ENCODE results near the gene SRRM2. TPM values are rescaled to one million over a fixed set of nuclear protein-coding genes. Genes with fewer than 3 reads are reported as not detected.

Gene SRRM2
- total and polyA plus RNA-seq, 9 of the 15 experiments (the other 6 are each of a cell fraction or from before 2014, with no cell fraction given), result 26.7 to 563 (median 81.1) TPM

DNA sequence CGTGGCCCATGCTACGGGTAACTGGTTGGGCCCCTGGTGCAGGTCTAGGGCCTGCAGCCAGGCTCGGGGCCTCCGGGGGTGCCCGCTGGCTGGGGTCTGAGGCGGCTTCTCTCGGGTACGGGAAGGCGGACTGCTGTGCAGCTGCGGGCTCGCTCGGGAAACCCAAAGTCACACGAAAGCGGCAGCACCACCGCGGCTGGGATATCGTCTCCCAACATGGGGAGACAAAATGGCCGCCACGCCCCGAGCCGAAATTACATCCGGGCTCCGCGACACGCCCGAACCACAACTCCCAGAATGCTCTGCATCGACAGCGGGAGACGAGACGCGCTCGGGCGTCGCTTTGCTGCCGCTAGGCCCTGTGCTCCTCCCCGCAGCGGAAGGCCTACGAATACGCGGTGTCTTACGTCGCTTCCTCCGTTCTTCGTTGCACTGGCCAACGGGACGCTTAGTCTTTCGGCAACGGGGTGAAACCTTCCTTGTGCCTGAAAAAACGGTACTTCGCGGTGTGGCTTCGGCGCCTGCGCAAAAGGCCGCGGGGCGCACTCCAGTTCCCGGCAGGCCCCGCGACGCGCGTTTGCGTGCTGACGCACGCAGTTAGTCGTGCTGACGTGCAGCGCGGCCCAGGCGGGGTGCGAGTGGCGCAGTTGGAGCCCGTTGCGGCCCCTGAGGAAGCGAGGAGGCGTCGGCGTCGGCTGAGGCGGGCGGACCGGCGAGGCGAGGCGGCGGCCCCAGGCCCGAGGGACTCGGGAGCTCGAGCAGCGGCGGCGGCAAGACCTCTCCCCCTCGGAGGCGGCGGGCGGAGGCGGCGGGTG is at the start of gene SRRM2 (continued):
- TF ChIP-seq, protein P1, sequence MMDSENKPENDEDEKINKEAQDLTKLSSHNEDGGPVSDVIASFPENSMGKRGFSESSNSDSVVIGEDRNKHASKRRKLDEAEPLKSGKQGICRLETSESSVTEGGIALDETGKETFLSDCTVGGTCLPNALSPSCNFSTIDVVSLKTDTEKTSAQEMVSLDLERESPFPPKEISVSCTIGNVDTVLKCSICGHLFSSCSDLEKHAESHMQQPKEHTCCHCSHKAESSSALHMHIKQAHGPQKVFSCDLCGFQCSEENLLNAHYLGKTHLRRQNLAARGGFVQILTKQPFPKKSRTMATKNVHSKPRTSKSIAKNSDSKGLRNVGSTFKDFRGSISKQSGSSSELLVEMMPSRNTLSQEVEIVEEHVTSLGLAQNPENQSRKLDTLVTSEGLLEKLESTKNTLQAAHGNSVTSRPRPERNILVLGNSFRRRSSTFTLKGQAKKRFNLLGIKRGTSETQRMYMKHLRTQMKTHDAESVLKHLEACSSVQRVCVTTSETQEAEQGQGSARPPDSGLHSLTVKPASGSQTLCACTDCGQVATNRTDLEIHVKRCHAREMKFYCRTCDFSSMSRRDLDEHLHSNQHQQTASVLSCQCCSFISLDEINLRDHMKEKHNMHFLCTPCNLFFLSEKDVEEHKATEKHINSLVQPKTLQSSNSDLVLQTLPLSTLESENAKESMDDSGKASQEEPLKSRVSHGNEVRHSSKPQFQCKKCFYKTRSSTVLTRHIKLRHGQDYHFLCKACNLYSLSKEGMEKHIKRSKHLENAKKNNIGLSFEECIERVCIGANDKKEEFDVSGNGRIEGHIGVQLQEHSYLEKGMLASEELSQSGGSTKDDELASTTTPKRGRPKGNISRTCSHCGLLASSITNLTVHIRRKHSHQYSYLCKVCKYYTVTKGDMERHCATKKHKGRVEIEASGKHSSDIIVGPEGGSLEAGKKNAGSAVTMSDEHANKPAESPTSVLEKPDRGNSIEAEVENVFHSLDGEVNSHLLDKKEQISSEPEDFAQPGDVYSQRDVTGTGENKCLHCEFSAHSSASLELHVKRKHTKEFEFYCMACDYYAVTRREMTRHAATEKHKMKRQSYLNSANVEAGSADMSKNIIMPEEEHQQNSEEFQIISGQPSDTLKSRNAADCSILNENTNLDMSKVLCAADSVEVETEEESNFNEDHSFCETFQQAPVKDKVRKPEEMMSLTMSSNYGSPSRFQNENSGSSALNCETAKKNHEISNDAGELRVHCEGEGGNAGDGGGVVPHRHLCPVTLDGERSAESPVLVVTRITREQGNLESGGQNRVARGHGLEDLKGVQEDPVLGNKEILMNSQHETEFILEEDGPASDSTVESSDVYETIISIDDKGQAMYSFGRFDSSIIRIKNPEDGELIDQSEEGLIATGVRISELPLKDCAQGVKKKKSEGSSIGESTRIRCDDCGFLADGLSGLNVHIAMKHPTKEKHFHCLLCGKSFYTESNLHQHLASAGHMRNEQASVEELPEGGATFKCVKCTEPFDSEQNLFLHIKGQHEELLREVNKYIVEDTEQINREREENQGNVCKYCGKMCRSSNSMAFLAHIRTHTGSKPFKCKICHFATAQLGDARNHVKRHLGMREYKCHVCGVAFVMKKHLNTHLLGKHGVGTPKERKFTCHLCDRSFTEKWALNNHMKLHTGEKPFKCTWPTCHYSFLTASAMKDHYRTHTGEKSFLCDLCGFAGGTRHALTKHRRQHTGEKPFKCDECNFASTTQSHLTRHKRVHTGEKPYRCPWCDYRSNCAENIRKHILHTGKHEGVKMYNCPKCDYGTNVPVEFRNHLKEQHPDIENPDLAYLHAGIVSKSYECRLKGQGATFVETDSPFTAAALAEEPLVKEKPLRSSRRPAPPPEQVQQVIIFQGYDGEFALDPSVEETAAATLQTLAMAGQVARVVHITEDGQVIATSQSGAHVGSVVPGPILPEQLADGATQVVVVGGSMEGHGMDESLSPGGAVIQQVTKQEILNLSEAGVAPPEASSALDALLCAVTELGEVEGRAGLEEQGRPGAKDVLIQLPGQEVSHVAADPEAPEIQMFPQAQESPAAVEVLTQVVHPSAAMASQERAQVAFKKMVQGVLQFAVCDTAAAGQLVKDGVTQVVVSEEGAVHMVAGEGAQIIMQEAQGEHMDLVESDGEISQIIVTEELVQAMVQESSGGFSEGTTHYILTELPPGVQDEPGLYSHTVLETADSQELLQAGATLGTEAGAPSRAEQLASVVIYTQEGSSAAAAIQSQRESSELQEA (IDR thresholded peaks at IDR 0.05; ENCODE audit: low read depth), result peak; percentile 79
- TF ChIP-seq KLF1 (tag; IDR thresholded peaks at IDR 0.05) (peak; percentile 75; the same call in 1 of the 2 replicates), GABPB1 (CRISPR knock-in tag; IDR thresholded peaks at IDR 0.05) (peak; percentile 83), TRIM28 (IDR thresholded peaks at IDR 0.05) (peak; percentile 39; the same call in 1 of the 2 replicates), KLF13 (tag; IDR thresholded peaks at IDR 0.05; ENCODE audit: borderline replicate concordance, low read depth) (peak; percentile 36; the same call in 1 of the 2 replicates), ARID3B (CRISPR knock-in tag; IDR thresholded peaks at IDR 0.05; ENCODE audit: borderline replicate concordance) (no peak), CCAR2 (IDR thresholded peaks at IDR 0.05; ENCODE audit: low read depth, low read length) (no peak), ZNF766 (CRISPR knock-in tag; conservative IDR thresholded peaks at IDR 0.05) (peak; percentile 91), ZNF644 (tag; IDR thresholded peaks at IDR 0.05; ENCODE audit: low read depth) (peak; percentile 58; the same call in 1 of the 2 replicates), FOXK2 (conservative IDR thresholded peaks at IDR 0.05 in 1 of 2, IDR thresholded peaks at IDR 0.05 in 1 of 2; ENCODE audit: low read depth in 2 of 2) (peak in 1 of 2 experiments; percentile 70; a peak in 2 of 4 replicates), ZC3H11A (IDR thresholded peaks at IDR 0.05; ENCODE audit: low read depth, low read length) (0 out of 2 replicates have a peak, but pooled peaks have one; percentile 74)
- TF ChIP-seq, protein P2, sequence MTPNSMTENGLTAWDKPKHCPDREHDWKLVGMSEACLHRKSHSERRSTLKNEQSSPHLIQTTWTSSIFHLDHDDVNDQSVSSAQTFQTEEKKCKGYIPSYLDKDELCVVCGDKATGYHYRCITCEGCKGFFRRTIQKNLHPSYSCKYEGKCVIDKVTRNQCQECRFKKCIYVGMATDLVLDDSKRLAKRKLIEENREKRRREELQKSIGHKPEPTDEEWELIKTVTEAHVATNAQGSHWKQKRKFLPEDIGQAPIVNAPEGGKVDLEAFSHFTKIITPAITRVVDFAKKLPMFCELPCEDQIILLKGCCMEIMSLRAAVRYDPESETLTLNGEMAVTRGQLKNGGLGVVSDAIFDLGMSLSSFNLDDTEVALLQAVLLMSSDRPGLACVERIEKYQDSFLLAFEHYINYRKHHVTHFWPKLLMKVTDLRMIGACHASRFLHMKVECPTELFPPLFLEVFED (CRISPR knock-in tag; conservative IDR thresholded peaks at IDR 0.05), result no peak
- TF ChIP-seq, protein P3, sequence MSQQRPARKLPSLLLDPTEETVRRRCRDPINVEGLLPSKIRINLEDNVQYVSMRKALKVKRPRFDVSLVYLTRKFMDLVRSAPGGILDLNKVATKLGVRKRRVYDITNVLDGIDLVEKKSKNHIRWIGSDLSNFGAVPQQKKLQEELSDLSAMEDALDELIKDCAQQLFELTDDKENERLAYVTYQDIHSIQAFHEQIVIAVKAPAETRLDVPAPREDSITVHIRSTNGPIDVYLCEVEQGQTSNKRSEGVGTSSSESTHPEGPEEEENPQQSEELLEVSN (IDR thresholded peaks at IDR 0.05; ENCODE audit: borderline replicate concordance in 1 of 2, extremely low read depth in 1 of 2, insufficient read depth in 1 of 2, insufficient read length in 1 of 2, low read depth in 1 of 2, low read length in 1 of 2, poor library complexity in 1 of 2, severe bottlenecking in 1 of 2), result peak; percentile 80 to 85
